22Rv1 (cell line): Measurements from ENCODE around the gene TENM4.

Experiments used
- H3K27ac ChIP-seq: fragments of 450-650 bp; 2 replicates; pipeline ENCODE4 v1.5.1; 2017
- CTCF ChIP-seq: fragments of 450-650 bp; IDR thresholded peaks from 2 replicates; pipeline ENCODE4 v1.5.1; 2017; ENCODE audit warnings: mild to moderate bottlenecking
- ZFX ChIP-seq: fragments of 450-650 bp; IDR thresholded peaks from 2 replicates; pipeline ENCODE4 v1.6.1; 2017; ENCODE audit warnings: antibody characterized with exemption, borderline replicate concordance

TENM4 gene

DNA sequence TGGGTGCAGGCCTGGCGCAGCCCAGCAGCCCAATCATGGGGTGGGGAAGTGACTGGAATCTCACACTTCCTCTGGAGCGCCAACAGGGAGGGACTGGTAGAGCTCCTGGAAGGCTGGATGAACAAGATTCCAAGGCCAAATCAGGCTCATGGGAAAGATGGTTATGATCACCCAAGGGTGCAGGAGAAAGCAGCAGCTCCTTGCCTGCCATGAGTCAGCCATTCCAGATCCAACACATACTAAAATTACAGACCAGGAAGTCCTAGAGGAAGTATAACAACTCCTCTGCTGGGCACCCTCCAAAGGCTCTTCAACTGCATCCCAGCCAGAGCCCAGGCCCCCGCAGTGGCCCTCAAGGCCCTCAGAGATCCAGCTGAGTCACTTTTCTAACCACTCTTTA is 427.3 kb downstream of the TENM4 start:
- no peak overlapping the region for H3K27ac ChIP-seq
- TF ChIP-seq CTCF (no peak), ZFX (no peak)

DNA sequence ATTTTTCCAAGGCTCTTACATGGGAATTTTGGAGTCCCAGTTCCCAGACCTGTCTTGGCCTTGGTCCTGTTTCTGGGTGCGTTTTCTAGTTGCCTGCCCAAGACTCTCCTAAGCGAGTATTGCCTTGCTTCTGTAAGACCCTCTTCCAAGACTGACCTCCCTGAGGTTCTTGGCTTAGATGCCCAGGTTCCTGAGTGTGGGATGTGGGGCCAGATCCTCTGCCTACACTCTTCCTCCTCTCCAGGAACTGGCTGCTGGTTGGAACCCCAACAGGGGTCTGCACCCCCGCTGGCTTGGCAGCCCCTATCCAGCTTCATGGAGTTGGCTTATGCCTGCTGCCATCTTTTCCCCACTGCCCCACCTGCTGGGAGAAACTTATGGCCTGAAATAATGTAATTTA is 429.5 kb downstream of the TENM4 start:
- H3K27ac ChIP-seq, result no peak overlapping the region
- TF ChIP-seq ZFX (no peak), CTCF (no peak)

DNA sequence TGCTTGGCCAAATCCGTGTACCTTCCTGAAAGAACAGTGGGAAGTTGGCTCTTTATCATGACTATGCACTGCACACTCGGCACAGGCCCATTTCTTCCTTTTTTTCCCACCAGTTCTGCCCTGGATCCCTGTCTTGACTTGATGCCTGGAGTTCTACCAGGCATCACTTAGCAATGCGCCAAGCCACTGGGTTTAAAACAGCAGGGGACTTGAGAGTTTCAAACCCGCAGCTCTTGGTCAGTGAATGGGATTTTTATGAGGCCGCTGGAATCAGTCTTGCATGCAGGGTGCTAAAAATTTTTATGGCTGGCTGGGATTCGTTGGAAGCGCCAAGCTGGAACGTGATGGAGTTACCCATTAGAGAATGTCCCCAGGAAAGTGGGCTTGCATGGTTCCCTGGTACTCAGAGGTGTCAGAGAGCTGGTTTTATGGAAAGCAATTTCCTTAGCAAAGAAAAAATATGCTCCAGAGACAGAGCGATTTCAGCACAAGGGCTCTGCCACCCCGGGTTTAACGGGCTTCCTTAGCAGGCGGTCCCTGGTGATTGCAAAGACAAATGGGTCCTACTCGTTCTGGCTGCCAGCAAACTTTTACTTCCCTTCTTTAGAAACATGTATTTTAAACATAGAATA is 432.9 kb downstream of the TENM4 start:
- TF ChIP-seq ZFX (no peak), CTCF (no peak)
- no peak overlapping the region for H3K27ac ChIP-seq

- no peak for TF ChIP-seq ZFX
- TF ChIP-seq CTCF, result no peak
- no peak overlapping the region for H3K27ac ChIP-seq
These were observed 434.0 kb downstream of the TENM4 start for GRCh38 chr11:79006854-79007253.

- TF ChIP-seq CTCF (no peak), ZFX (no peak)
- no peak overlapping the region for H3K27ac ChIP-seq
These were observed 444.8 kb downstream of the TENM4 start for GRCh38 chr11:78996007-78996406.

GRCh38 chr11:78995171-78995570 is 445.7 kb downstream of the TENM4 start:
- no peak overlapping the region for H3K27ac ChIP-seq

More at GRCh38 chr11:78995171-78995570, 445.7 kb downstream of the TENM4 start:
- TF ChIP-seq CTCF (no peak), ZFX (no peak)
